ENCODE data around the gene CUL3.

DNA sequence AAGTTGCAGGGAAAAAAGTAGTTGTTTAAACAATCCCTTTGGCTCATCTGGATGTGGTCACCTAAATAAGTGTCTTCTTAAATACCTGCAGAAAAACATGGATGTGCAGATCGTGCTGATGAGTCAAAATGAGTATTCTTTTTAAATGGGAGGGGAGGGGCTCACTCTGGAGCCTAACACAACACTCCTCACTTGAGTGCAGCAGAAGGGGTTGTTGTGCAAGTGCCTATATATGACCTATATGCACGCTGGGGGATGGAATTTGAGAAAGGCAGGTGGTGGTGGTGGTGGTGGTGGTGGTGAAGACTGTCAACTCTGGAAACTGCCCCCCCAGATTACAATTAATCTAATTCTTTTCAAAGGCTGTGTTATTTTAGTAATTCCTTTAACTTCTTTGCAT is 105.3 kb downstream of the CUL3 start:
- TF ChIP-seq POLR2A (IDR thresholded peaks at IDR 0.05; ENCODE audit: low read length) (no peak), GATA1 (IDR thresholded peaks at IDR 0.05; ENCODE audit: low read depth, low read length) (no peak)

All from erythroblast (primary cell).